GM12875 (cell line): ENCODE data around the gene ANXA4.

Experiments
- H3K4me3 ChIP-seq: one replicate; pipeline ENCODE4 v1.5.1; 2011; ENCODE audit warnings: low read depth, low read length, control low read depth
- CTCF ChIP-seq: IDR thresholded peaks from 2 replicates; pipeline ENCODE4 v1.5.1; 2011; ENCODE audit warnings: low read depth, mild to moderate bottlenecking, control low read depth, inconsistent platforms, low read length, moderate library complexity, borderline replicate concordance; ENCODE audit not compliant: insufficient read depth

ANXA4 gene

GRCh38 chr2:69741575-69742321 lies at the start of gene ANXA4:
TSS of gene ANXA4 (plus strand) at chr2:69742134. CDS start at chr2:69781566, 39,432 bp downstream.
- peak within 1 kb of the TSS; percentile 84 for H3K4me3 ChIP-seq
- no peak for TF ChIP-seq CTCF

- H3K4me3 ChIP-seq: no peak overlapping the region
- TF ChIP-seq CTCF: no peak
These were observed 49.5 kb upstream of the ANXA4 start for GRCh38 chr2:69692424-69692823.

- no peak overlapping the region for H3K4me3 ChIP-seq
- TF ChIP-seq CTCF: no peak
These were observed 48.7 kb upstream of the ANXA4 start for GRCh38 chr2:69693059-69693774.

- no peak for TF ChIP-seq CTCF
- H3K4me3 ChIP-seq: no peak overlapping the region
These were observed 48.0 kb upstream of the ANXA4 start for GRCh38 chr2:69693775-69694450.

GRCh38 chr2:69694894-69695849 lies 46.8 kb upstream of the ANXA4 start:
- no peak for TF ChIP-seq CTCF
- H3K4me3 ChIP-seq: no peak overlapping the region

GRCh38 chr2:69695850-69696216 lies 46.1 kb upstream of the ANXA4 start:
- no peak for TF ChIP-seq CTCF
- no peak overlapping the region for H3K4me3 ChIP-seq
